GM19099 (cell line): ENCODE results near the gene FCF1.

Experiments
- POLR2A ChIP-seq: IDR thresholded peaks from 3 replicates; pipeline ENCODE4 v1.6.1; 2011; ENCODE audit warnings: low read depth; ENCODE audit not compliant: insufficient read length; ENCODE audit errors: extremely low read depth

Gene FCF1, protein sequence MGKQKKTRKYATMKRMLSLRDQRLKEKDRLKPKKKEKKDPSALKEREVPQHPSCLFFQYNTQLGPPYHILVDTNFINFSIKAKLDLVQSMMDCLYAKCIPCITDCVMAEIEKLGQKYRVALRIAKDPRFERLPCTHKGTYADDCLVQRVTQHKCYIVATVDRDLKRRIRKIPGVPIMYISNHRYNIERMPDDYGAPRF

DNA sequence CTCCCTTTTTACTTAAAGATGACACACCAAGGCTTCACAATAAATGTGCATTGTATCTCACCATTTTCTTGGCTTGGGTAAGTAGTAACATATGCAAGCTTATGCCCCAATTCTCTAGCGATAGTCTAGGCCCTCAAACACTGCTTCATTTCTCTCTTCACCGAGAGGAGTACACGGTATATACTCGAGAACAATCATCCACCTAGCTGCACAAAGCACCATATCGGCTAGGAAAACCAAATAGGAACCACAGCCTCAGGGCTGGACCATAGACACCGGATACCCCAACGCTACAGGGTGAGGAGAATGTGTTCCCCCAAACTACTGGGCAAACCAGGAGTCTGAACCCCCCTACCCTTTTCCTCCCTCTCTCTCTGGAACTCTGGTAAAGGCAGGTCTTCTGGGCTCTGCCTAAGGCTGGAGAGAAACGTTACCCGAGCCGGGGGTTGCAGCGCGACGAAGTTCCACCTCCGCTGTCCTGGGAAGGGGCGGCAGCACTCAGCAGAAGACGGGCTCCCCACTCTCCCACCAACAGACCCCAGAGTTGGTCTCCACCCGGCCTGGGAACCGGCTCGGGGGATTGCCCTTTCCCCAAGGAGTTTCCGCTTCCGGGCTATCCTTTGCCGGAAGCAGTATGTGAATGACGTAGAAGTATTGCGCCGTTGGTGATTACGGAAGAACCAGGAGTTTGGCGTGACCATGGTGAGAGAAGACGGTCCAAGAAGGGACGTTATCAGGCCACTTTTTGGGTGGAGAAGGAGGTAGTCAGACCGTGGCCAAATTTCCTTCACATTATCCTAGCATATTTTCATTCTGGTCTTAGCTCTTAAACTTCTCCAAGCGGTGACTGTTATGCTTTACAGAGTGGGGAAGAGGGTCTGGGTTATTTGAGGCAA lies at the start of gene FCF1, which contains the start of gene AREL1:
FCF1 (plus strand) TSS at position 646 of the 896 bp plus-strand sequence; CDS start at position 700, 54 bp downstream.
AREL1 (minus strand) TSS at position 582 of the 896 bp plus-strand sequence. CDS start 27,465 bp downstream, outside the sequence.
- peak; percentile 83 for TF ChIP-seq POLR2A

DNA sequence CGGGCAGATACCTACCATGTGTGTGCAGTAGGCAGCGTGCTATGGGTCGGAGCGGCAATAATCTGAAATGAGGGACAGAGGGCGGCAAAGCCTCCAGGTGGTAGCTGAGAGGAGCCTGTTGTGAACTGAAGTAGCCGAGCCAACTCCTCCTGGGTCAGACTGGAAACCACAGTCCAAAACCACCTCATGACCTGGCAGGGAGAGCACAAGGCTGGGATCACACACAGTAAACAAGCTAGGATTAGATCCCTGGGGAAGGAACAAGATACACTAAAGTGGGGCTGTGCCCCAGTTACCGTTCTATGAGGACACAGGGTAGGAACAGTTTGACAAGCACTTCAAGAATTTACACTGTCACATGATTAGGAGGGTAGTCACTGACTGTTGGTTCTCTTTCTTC lies 49.1 kb upstream of the FCF1 start:
- no peak for TF ChIP-seq POLR2A

DNA sequence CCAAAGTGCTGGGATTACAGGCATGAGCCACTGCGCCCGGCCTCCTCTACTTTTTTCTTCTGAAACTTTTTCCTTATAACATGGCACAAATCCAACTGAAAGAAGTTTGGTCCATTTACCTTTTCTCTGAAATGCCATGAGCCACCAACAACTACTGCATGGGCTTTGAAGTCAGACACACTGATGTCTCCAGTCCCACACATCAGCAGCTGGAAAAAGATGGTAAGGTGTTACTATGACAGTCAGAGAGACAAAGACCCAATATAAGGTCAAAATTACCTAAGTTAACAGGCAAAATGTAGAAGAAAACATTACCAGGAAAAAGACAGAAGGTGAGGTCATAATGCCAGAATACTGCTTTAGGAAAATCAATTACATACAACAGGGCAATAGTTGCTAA lies 48.2 kb upstream of the FCF1 start:
- TF ChIP-seq POLR2A, result no peak

DNA sequence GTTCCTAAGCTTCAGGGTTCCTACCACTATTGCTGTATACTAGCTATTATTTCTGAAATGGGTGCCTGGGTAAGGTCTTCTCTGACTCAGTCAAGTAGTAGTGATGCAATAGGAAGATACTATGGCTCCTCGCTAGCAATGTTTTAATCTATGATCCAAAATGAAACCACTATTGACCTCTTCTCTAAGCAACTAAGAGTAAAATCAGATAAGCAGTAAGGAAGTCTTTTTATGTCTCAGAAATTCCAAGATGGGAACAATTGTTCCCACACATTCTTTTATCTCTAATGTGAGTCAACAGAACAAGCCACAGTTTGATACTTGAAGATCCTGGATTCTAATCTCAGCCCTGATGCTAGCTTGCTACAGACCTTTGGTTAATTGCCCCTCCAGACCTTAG lies 45.2 kb upstream of the FCF1 start:
- TF ChIP-seq POLR2A, result no peak

DNA sequence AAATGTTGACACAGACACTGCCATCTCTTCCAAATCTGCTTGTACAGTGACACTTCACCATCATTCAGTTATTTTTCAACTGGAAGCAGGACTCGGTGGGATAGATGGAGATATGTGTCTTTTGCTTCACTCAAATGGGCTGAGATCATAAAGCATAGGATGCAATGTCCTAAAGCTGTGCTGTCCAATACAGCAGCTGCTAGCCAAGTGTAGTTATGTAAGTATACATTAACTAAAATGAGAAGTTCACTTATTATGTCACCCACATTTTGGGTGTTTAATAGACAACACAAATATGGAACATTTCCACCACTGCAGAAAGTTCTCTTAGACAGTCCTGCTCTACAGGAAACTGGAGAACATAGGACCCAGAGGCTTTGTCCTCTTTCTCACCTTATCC lies 43.7 kb upstream of the FCF1 start:
- TF ChIP-seq POLR2A, result no peak

DNA sequence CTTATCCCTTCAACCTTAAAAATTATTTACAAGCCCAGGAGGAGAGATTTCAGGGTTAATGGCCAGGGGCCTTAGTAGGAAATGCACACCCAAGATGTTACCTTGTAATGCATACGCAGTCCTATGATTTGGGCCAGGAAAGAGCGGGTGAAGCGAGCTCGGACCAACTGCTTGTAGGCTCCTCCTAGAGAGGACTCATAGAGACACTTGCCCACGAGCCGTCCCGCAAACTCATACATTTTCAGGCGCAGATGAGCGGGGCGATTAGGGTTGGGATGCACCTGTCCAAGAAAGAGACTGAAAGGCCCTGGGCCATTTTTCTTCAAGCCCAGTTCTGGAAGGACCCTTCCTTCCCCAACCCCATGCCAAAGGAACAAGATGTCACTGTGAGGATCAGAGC lies 43.1 kb upstream of the FCF1 start:
- TF ChIP-seq POLR2A, result no peak

DNA sequence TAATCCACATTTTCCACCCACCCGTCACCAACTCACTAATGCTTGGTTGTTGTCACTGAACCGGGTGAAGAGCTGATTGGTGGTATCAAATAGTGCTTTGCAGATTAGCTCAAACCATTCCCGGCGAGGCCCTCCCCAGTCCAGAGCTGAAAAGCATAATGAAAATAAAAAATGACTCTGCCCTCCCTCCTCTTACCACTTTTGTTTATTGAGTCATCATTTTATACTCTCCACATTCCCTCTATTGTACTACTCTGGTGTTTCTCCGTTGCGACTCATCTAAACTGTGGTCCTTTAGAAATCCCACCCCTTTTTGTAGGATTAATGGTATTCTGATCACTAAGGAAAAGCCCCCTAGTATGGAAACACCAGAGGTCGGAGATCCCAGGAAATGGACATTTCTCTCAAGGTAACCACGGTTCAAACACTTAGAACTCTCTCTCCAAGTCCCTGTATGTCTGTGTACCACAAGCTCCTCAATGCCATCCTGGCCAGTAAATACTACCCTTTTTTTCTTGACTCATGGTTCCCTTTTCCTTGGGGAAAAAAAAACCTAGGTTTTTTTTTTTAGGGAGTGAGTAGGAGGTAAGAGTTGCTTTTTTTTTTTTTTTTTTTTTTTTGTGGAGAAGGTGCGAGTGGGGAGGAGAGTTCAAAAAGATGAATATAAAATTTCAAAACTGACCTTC lies 42.1 kb upstream of the FCF1 start:
- no peak for TF ChIP-seq POLR2A

DNA sequence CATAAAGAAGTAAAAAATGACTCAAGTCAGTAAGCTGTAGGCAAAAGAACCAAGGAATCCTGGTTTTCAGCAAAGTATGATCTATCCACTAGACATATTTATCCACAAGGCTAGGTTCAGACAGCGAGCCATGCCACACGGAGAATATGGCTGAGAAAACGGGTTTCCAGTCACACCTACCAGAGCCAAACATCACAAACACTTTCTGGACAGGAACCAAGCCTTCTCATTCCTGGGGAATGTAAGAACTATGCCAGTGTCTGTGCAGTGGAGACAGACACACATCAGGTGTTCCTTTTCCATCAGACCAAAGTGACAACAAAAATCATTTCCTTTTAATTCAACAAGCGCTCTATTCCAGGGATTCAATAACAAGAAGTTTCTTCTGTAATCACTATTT lies 41.2 kb upstream of the FCF1 start:
- TF ChIP-seq POLR2A, result no peak

DNA sequence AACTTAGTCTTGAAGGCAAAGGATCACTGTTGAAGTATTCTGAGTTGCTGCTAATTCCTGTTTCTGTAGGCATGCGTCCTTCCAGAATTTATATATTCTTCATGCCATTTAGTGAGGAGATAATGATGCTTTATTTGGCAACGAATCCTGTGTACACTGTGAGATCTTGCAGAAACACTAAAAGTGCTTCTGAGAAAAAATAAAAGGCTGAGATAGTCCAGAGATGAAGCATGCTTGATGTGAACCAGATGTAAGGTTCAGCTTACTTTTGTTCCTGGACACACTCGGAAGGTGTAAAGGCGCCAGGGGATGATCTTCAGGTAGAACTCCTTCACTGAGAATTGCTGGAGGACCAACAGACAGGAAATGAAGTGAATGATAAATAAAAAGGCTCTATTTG lies 39.2 kb upstream of the FCF1 start:
- TF ChIP-seq POLR2A, result no peak

DNA sequence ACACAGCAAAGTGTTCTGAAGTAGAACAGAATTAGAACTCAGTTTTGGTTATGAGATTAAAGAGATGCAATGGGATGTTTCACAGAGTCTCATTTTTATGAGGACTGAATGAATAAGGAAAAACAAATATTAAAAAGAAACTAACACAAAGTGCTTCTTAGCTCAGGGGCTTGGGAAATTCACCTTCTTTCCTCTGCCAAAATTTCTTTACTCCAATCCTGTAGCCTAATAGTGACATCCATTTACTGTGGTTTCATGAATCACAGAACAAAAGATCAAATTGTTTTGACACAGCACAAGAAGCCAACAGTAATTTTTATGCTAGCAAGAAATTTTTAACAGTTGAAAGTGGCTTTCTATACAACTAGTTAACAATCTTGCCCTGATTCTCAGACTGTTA lies 37.7 kb upstream of the FCF1 start:
- TF ChIP-seq POLR2A, result no peak

DNA sequence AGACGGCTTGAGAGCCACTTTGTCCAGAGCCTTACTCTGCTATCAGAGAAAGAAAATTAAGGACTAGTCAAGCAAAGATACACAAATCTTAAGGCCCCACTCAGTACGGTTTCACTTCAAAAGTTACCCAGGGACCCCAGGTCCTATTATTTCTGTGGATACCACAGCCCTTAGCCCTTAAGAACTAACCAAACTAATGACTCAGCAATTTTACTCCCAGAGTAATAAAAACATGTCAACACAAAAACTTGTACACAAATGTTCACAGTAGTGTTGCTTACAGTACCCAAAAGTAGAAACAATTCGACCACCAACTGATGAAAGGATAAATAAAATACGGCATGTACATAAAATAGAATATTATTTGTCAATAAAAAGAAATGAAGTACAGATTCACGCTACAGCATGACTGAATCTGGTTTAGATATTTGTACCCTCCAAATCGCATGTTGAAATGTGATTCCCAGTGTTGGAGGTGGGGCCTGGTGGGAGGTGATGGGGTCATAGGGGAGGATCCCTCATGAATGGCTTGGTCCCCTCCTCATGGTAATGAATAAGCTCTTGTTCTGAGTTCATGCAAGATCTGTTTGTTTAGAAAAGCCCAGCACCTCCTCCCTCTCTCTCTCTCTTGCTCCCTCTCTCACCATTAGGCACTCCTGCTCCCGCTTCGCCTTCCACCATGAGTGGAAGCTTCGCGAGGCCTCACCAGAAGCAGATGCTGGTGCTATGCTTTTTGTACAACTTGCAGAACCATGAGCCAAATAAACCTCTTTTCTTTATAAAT lies 30.6 kb upstream of the FCF1 start:
- no peak for TF ChIP-seq POLR2A

DNA sequence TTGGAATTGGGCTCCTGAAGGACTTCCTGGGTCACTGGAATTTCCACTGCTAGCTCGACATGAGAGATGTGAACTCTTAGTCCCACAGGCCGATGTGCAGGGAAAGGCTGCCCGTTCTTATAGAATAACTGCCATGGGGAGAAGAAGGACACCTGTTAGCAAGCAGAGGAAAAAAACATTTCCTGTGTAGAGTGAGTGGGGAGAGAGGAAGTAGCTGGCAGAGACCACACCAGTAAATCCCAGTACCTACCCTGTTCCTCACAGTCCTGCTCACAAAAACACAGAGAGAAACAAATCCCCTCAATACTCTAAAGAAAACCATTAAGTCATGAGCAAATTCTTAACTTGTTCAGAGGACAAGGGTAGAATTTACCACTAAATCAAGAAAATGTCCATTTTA lies 29.5 kb upstream of the FCF1 start:
- no peak for TF ChIP-seq POLR2A

DNA sequence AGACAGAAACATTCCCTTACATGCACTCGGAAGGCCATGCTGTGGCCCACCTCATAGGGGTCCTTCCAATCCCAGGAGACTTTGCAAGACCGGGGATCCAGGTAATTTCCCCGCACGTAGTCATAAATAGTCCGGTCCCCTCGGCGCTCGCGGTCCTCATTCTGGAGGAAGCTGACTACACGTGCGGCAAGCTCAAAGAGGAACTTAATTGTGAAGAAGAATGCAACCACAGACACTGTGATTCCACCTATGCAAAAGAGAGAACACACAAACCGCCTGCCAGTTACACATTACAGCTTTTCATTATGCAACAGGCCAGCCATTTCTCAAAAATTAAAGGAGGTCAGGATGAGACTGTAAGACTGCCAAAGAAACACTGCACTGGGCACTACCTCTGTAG lies 28.5 kb upstream of the FCF1 start:
- TF ChIP-seq POLR2A, result no peak

DNA sequence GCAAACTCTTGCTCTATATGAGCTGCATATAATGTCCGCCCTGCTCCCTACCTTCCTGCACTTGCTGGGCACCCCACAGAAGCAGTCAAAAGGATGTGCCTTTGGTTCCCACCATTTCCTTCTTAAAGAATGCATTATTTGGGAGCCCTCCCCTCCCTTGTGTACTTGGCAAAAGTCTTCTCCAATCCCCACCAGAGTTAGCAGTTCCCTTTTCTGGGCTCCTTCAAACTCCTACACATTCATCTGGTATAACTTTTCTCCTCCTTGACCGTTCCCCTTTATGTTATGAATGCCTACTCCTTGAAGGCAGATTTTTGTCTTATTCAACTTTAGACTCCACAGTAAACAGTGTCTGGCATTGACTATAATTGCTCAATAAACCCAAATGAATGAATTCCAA lies 27.9 kb upstream of the FCF1 start:
- TF ChIP-seq POLR2A, result no peak
